OCI-LY3 (cell line): ENCODE results near the gene TRDN.

Experiments
- CTCF ChIP-seq: fragments of 200-600, 300-600 bp; sonication (generic); IDR thresholded peaks from 2 replicates; pipeline ENCODE4 v1.5.1; 2014; ENCODE audit warnings: antibody characterized with exemption, low read length, low read depth
- EZH2phosphoT487 ChIP-seq: fragments of 200-600 bp; shearing (Covaris generic); IDR thresholded peaks from 2 replicates; pipeline ENCODE4 v1.6.1; 2018; ENCODE audit warnings: antibody characterized with exemption, mixed run types, low read depth

- TF ChIP-seq CTCF (peak; percentile 28; the same call in 1 of the 2 replicates), EZH2phosphoT487 (no peak)
These were observed 319.9 kb downstream of the TRDN start for GRCh38 chr6:123316733-123317323.
